Measurements from ENCODE around the gene NAAA. TPM values are rescaled to one million over a fixed set of nuclear protein-coding genes. Genes with fewer than 3 reads are reported as not detected.
"Not testable (repeated sequence)": the region's sequence is repeated elsewhere in the genome, so short reads cannot be mapped to it uniquely, and the experiment has no call there.

The NAAA gene
- polyA plus RNA-seq, 4 donors, result 11.4 to 69.1 (median 23.3) TPM

DNA sequence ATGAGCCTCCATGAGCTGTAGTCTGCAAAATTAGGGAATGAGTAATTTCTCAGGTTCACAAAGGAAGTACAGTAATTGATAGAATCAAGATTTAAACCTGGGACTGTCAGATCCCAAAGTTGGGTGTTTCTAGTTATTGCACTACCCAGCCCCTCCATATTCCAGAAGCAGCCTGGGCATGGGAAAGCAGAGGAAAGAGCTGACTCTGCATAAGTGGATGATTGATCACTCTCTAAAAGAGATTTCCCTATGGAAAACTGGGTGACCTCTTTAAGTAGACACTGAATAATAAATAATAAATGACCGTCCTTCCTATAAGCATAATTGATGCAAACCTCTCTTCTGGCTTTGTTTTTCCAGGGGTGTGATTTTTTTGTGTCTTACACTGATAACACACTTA, 5.2 kb downstream of the NAAA start:
- H3K9me3 ChIP-seq (ENCODE audit: control insufficient read depth in 2 of 2, insufficient read depth in 1 of 2, low read depth in 1 of 2, low read length in 1 of 2), result no peaks in the 10 kb centered on the region
- no peak for DNase-seq
- H3K4me3 ChIP-seq (ENCODE audit: low read depth in 1 of 3, low read length in 3 of 3), result no peak overlapping the region
- no peaks in the 10 kb centered on the region for H3K27me3 ChIP-seq (ENCODE audit: control insufficient read depth in 3 of 3, insufficient read depth in 3 of 3, low read length in 3 of 3)
- H3K4me1 ChIP-seq (ENCODE audit: control insufficient read depth in 3 of 3, insufficient read depth in 2 of 3, low read depth in 1 of 3, low read length in 2 of 3), result peaks cover 0 to 6% (median 0%) of the 10 kb centered on the region in 3 donors
- H3K27ac ChIP-seq (ENCODE audit: low read depth in 1 of 3, low read length in 2 of 3), result no peak overlapping the region
- no peak for FAIRE-seq
- peaks cover 0 to 32% (median 7%) of the 10 kb centered on the region in 3 donors for H3K36me3 ChIP-seq (ENCODE audit: control insufficient read depth in 3 of 3, insufficient read depth in 2 of 3, low read depth in 1 of 3, low read length in 3 of 3)
- 93 to 96% (median 93%) methylated on average over 1 of the region's 1 CpG for WGBS, 3 donors

DNA sequence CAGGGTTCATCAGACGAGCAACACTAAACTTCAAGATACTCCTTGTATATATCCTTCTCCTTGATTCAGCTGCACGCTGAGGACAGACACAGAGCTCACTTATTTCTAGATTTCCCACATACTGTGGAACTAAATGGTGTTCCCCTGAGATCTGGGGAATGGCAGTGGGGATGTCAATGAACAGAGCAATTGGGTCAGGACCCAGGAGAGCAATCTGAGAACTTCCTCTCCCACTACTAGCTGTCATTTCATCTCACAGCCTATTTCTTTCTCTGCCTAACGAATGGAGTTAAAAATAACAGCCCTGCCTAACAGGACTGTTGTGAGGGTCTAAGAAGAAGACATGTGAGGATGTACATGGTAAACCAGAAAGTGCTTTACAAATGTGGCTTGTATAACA, 10.7 kb downstream of the NAAA start:
- H3K27ac ChIP-seq (ENCODE audit: low read depth in 1 of 3, low read length in 2 of 3), result no peak overlapping the region
- 89 to 96% (median 96%) methylated on average over 3 of the region's 3 CpGs for WGBS, 3 donors
- FAIRE-seq (no peak), DNase-seq (no peak)
- no peaks in the 10 kb centered on the region for H3K9me3 ChIP-seq (ENCODE audit: control insufficient read depth in 2 of 2, insufficient read depth in 1 of 2, low read depth in 1 of 2, low read length in 1 of 2)
- no peak overlapping the region for H3K4me3 ChIP-seq (ENCODE audit: low read depth in 1 of 3, low read length in 3 of 3)
- H3K27me3 ChIP-seq (ENCODE audit: control insufficient read depth in 3 of 3, insufficient read depth in 3 of 3, low read length in 3 of 3), result no peaks in the 10 kb centered on the region
- H3K4me1 ChIP-seq (ENCODE audit: control insufficient read depth in 3 of 3, insufficient read depth in 2 of 3, low read depth in 1 of 3, low read length in 2 of 3), result no peaks in the 10 kb centered on the region
- H3K36me3 ChIP-seq (ENCODE audit: control insufficient read depth in 3 of 3, insufficient read depth in 2 of 3, low read depth in 1 of 3, low read length in 3 of 3), result peaks cover 2 to 48% (median 6%) of the 10 kb centered on the region in 3 donors

DNA sequence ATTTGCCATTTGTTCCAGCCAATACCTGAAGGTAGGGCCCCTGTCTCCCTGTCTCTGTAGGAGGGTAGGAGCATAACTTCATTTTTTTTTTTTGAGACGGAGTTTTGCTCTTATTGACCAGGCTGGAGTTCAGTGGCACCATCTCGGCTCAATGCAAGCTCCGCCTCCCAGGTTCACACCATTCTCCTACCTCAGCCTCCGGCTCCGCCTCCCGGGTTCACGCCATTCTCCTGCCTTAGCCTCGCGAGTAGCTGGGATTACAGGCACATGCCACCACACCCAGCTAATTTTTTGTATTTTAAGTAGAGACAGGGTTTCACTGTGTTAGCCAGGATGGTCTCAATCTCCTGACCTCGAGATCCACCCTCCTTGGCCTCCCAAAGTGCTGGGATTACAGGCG, 15.9 kb downstream of the NAAA start:
- not testable (repeated sequence) for H3K27me3 ChIP-seq (ENCODE audit: control insufficient read depth in 3 of 3, insufficient read depth in 3 of 3, low read length in 3 of 3); H3K27ac ChIP-seq (ENCODE audit: low read depth in 1 of 3, low read length in 2 of 3); H3K4me3 ChIP-seq (ENCODE audit: low read depth in 1 of 3, low read length in 3 of 3); FAIRE-seq; H3K9me3 ChIP-seq (ENCODE audit: control insufficient read depth in 2 of 2, insufficient read depth in 1 of 2, low read depth in 1 of 2, low read length in 1 of 2); H3K4me1 ChIP-seq (ENCODE audit: control insufficient read depth in 3 of 3, insufficient read depth in 2 of 3, low read depth in 1 of 3, low read length in 2 of 3); DNase-seq
- 94 to 96% (median 96%) methylated on average over 11 of the region's 11 CpGs for WGBS, 3 donors
- H3K36me3 ChIP-seq (ENCODE audit: control insufficient read depth in 3 of 3, insufficient read depth in 2 of 3, low read depth in 1 of 3, low read length in 3 of 3), result peaks cover 2 to 44% (median 4%) of the 10 kb centered on the region in 3 donors

DNA sequence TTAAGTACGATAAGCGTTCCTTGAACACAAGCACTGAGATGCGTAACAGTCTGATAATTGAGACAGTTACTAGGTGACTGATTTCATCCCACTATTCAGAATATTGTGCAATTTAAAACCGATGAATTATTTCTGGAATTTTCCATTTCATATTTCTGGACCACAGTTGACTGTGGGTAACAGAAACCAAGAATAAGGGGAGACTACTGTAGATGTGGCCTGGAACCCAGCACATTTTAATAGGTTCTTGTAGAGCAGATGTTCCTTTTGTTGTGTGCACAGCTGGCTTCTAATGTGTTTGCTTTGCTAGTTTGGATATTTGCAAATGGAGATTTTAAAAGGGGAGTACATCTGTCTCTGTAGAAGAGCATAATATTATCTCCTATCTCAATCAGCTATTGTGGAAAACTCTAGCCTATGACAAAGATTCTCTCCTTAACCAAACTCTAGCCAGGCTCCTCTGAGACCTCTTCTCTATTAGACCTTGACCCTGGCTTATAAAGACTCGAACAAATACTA, 16.4 kb downstream of the NAAA start:
- no peaks in the 10 kb centered on the region for H3K27me3 ChIP-seq (ENCODE audit: control insufficient read depth in 3 of 3, insufficient read depth in 3 of 3, low read length in 3 of 3)
- no peak overlapping the region for H3K27ac ChIP-seq (ENCODE audit: low read depth in 1 of 3, low read length in 2 of 3)
- DNase-seq (no peak), FAIRE-seq (no peak)
- no peaks in the 10 kb centered on the region for H3K9me3 ChIP-seq (ENCODE audit: control insufficient read depth in 2 of 2, insufficient read depth in 1 of 2, low read depth in 1 of 2, low read length in 1 of 2)
- no peak overlapping the region for H3K4me3 ChIP-seq (ENCODE audit: low read depth in 1 of 3, low read length in 3 of 3)
- peaks cover 0 to 10% (median 6%) of the 10 kb centered on the region in 3 donors for H3K4me1 ChIP-seq (ENCODE audit: control insufficient read depth in 3 of 3, insufficient read depth in 2 of 3, low read depth in 1 of 3, low read length in 2 of 3)
- WGBS, 3 donors, result 78 to 84% (median 83%) methylated on average over 5 of the region's 5 CpGs
- H3K36me3 ChIP-seq (ENCODE audit: control insufficient read depth in 3 of 3, insufficient read depth in 2 of 3, low read depth in 1 of 3, low read length in 3 of 3), result peaks cover 2 to 43% (median 4%) of the 10 kb centered on the region in 3 donors

DNA sequence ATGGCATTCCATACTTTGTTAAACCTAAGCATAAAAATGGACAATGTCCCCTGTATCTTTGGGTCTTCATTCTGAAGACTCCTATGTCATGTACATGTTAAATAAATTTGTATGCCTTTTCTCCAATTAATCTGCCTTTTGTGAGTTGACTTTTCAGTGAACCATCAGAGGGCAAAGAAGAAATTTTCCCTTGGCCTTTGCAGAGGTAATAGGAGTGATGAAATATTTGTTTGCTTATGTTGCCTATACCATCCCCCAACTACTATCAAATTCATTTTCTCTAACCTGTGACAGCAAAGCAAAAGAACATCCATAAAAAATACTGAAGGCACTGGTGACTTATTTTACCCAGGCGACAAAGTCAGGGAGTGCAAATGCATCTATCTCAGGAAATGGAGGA, 18.2 kb downstream of the NAAA start:
- H3K27me3 ChIP-seq (ENCODE audit: control insufficient read depth in 3 of 3, insufficient read depth in 3 of 3, low read length in 3 of 3), result no peaks in the 10 kb centered on the region
- H3K36me3 ChIP-seq (ENCODE audit: control insufficient read depth in 3 of 3, insufficient read depth in 2 of 3, low read depth in 1 of 3, low read length in 3 of 3), result peaks cover 2 to 45% (median 8%) of the 10 kb centered on the region in 3 donors
- H3K9me3 ChIP-seq (ENCODE audit: control insufficient read depth in 2 of 2, insufficient read depth in 1 of 2, low read depth in 1 of 2, low read length in 1 of 2), result no peaks in the 10 kb centered on the region
- WGBS, 3 donors, result 83 to 100% (median 84%) methylated on average over 1 of the region's 1 CpG
- H3K4me3 ChIP-seq (ENCODE audit: low read depth in 1 of 3, low read length in 3 of 3), result no peak overlapping the region
- no peak overlapping the region for H3K27ac ChIP-seq (ENCODE audit: low read depth in 1 of 3, low read length in 2 of 3)
- FAIRE-seq (no peak), DNase-seq (peak in 1 of 2 donors; percentile 18)
- peaks cover 0 to 10% (median 6%) of the 10 kb centered on the region in 3 donors for H3K4me1 ChIP-seq (ENCODE audit: control insufficient read depth in 3 of 3, insufficient read depth in 2 of 3, low read depth in 1 of 3, low read length in 2 of 3)

DNA sequence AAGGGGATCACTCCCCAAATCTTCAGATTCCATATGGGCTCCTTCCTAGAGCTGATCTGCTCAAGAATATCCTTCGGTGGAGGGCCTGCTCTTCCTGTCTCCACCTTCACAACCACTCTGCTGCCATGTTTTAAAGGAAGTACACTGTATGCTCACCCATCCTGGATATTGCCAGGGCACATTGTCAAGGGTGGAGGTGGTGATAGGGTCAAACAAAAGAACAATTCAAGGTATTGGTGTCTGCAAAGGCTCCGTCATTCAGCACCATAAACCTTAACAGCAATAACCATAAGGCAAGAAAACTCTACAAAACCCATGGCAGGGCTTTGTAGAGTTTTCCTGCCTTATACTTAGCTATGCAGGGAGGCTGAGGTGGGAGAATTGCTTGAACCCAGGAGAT, 18.9 kb downstream of the NAAA start:
- Histone ChIP-seq H3K27ac (ENCODE audit: low read depth in 1 of 3, low read length in 2 of 3) (no peak overlapping the region), H3K27me3 (ENCODE audit: control insufficient read depth in 3 of 3, insufficient read depth in 3 of 3, low read length in 3 of 3) (no peaks in the 10 kb centered on the region), H3K9me3 (ENCODE audit: control insufficient read depth in 2 of 2, insufficient read depth in 1 of 2, low read depth in 1 of 2, low read length in 1 of 2) (no peaks in the 10 kb centered on the region), H3K4me1 (ENCODE audit: control insufficient read depth in 3 of 3, insufficient read depth in 2 of 3, low read depth in 1 of 3, low read length in 2 of 3) (peaks cover 0 to 10% (median 6%) of the 10 kb centered on the region in 3 donors), H3K36me3 (ENCODE audit: control insufficient read depth in 3 of 3, insufficient read depth in 2 of 3, low read depth in 1 of 3, low read length in 3 of 3) (peaks cover 2 to 46% (median 8%) of the 10 kb centered on the region in 3 donors), H3K4me3 (ENCODE audit: low read depth in 1 of 3, low read length in 3 of 3) (no peak overlapping the region)
- WGBS, 3 donors, result 92 to 97% (median 95%) methylated on average over 2 of the region's 2 CpGs
- FAIRE-seq (no peak), DNase-seq (no peak)

DNA sequence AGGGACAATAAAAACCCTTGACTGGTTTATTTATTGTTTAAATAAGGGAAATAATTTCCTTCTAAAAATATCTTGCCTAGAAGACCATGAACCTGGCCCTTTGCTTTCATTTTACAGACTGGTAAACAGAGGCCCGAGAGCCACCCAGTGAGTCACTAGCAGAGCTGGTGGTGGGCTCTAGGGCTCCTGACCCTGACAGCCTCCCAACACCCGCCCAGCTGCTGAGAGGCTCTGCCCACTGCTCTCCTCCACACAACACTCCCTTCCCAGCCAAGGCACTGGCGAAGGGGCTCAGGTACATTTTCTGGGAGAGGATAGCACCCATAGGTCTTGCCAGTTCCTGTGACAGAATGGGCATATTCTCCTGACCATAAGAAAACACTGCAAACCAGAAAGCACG, 20.5 kb downstream of the NAAA start:
- peaks cover 0 to 42% (median 8%) of the 10 kb centered on the region in 3 donors for H3K36me3 ChIP-seq (ENCODE audit: control insufficient read depth in 3 of 3, insufficient read depth in 2 of 3, low read depth in 1 of 3, low read length in 3 of 3)
- H3K27me3 ChIP-seq (ENCODE audit: control insufficient read depth in 3 of 3, insufficient read depth in 3 of 3, low read length in 3 of 3), result no peaks in the 10 kb centered on the region
- DNase-seq, result no peak
- H3K4me3 ChIP-seq (ENCODE audit: low read depth in 1 of 3, low read length in 3 of 3), result no peak overlapping the region
- H3K9me3 ChIP-seq (ENCODE audit: control insufficient read depth in 2 of 2, insufficient read depth in 1 of 2, low read depth in 1 of 2, low read length in 1 of 2), result no peaks in the 10 kb centered on the region
- peaks cover 0 to 16% (median 6%) of the 10 kb centered on the region in 3 donors for H3K4me1 ChIP-seq (ENCODE audit: control insufficient read depth in 3 of 3, insufficient read depth in 2 of 3, low read depth in 1 of 3, low read length in 2 of 3)
- WGBS, 3 donors, result 58 to 79% (median 77%) methylated on average over 4 of the region's 4 CpGs
- H3K27ac ChIP-seq (ENCODE audit: low read depth in 1 of 3, low read length in 2 of 3), result peak overlapping the region; percentile 9 to 65 (median 12)
- FAIRE-seq, result no peak

DNA sequence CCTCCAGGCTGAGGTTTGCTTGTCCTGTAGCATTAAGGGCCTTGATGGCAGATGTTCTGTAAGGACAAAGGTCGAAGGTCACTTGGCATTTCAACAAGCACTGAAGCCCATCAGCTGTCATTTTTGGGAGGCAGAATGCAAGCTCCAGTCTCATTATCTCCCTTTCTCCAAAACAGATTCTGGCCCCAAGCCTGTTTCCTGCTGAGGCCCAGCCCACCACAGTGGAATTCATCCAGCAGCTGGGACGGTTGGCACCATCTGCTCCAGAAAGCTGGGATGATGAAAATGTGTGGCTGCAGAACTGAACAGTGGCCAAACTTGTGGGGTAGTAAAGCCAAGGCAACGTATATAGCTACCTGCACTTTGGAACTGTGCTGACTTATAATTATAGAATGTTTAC, 20.9 kb downstream of the NAAA start:
- H3K27me3 ChIP-seq (ENCODE audit: control insufficient read depth in 3 of 3, insufficient read depth in 3 of 3, low read length in 3 of 3), result no peaks in the 10 kb centered on the region
- H3K9me3 ChIP-seq (ENCODE audit: control insufficient read depth in 2 of 2, insufficient read depth in 1 of 2, low read depth in 1 of 2, low read length in 1 of 2), result no peaks in the 10 kb centered on the region
- peak overlapping the region in 1 of 3 donors; percentile 4 for H3K27ac ChIP-seq (ENCODE audit: low read depth in 1 of 3, low read length in 2 of 3)
- 14 to 42% (median 39%) methylated on average over 3 of the region's 3 CpGs for WGBS, 3 donors
- H3K4me1 ChIP-seq (ENCODE audit: control insufficient read depth in 3 of 3, insufficient read depth in 2 of 3, low read depth in 1 of 3, low read length in 2 of 3), result peaks cover 0 to 16% (median 6%) of the 10 kb centered on the region in 3 donors
- H3K36me3 ChIP-seq (ENCODE audit: control insufficient read depth in 3 of 3, insufficient read depth in 2 of 3, low read depth in 1 of 3, low read length in 3 of 3), result peaks cover 0 to 46% (median 8%) of the 10 kb centered on the region in 3 donors
- DNase-seq (peak; percentile 66 to 86), FAIRE-seq (no peak)
- H3K4me3 ChIP-seq (ENCODE audit: low read depth in 1 of 3, low read length in 3 of 3), result no peak overlapping the region

All from small intestine (tissue), 7 donors.